GM18520 (cell line): ENCODE measurements around the gene CDH18.

Experiments used
- ATAC-seq: cut with Tn5 transposase; IDR thresholded peaks from one replicate; pipeline ENCODE4 v1.9.1; 2021; ENCODE audit not compliant: unreplicated experiment

CDH18 gene

GRCh38 chr5:19739671-19740070, 248.3 kb downstream of the CDH18 start:
- ATAC-seq: no peak

- no peak for ATAC-seq
Measured at GRCh38 chr5:19734776-19735175, 253.2 kb downstream of the CDH18 start.

- no peak for ATAC-seq
Measured at GRCh38 chr5:19733612-19734495, 254.1 kb downstream of the CDH18 start.

- no peak for ATAC-seq
Measured at GRCh38 chr5:19728571-19728970, 259.4 kb downstream of the CDH18 start.

- no peak for ATAC-seq
Measured at GRCh38 chr5:19719109-19719508, 268.9 kb downstream of the CDH18 start.

- ATAC-seq: no peak
Measured at GRCh38 chr5:19713740-19714139, 274.3 kb downstream of the CDH18 start.

GRCh38 chr5:19709403-19709802, 278.6 kb downstream of the CDH18 start:
- no peak for ATAC-seq

- ATAC-seq: no peak
Measured at GRCh38 chr5:19706776-19707175, 281.2 kb downstream of the CDH18 start.

GRCh38 chr5:19701731-19702130, 286.3 kb downstream of the CDH18 start:
- ATAC-seq: no peak

GRCh38 chr5:19694949-19695611, 292.9 kb downstream of the CDH18 start:
- no peak for ATAC-seq

- ATAC-seq: no peak
Measured at GRCh38 chr5:19690978-19691377, 297.0 kb downstream of the CDH18 start.

GRCh38 chr5:19685473-19685872, 302.5 kb downstream of the CDH18 start:
- ATAC-seq: no peak

- ATAC-seq: no peak
Measured at GRCh38 chr5:19676895-19677294, 311.1 kb downstream of the CDH18 start.

GRCh38 chr5:19660679-19661078, 327.3 kb downstream of the CDH18 start:
- no peak for ATAC-seq

GRCh38 chr5:19655627-19656026, 332.4 kb downstream of the CDH18 start:
- ATAC-seq: no peak

- no peak for ATAC-seq
Measured at GRCh38 chr5:19638461-19638860, 349.5 kb downstream of the CDH18 start.

- no peak for ATAC-seq
Measured at GRCh38 chr5:19630876-19631275, 357.1 kb downstream of the CDH18 start.

- no peak for ATAC-seq
Measured at GRCh38 chr5:19626211-19626610, 361.8 kb downstream of the CDH18 start.

GRCh38 chr5:19625562-19625961, 362.4 kb downstream of the CDH18 start:
- no peak for ATAC-seq

- ATAC-seq: no peak
Measured at GRCh38 chr5:19619571-19619970, 368.4 kb downstream of the CDH18 start.

GRCh38 chr5:19616701-19617215, 371.2 kb downstream of the CDH18 start:
- no peak for ATAC-seq

- ATAC-seq: no peak
Measured at GRCh38 chr5:19615661-19616060, 372.3 kb downstream of the CDH18 start.
